Tibial nerve (tissue), 4 donors: Measurements from ENCODE around the gene TRMT44. TPM values are rescaled to one million over a fixed set of nuclear protein-coding genes. Genes with fewer than 3 reads are reported as not detected.

Source experiments
- DNase-seq, 2 donors: peaks; one replicate each; pipeline ENCODE4 v3.0.0-alpha.2; 2019; ENCODE audit warnings: low spot score in 2 of 2
- H3K27ac ChIP-seq, 4 donors: fragments of 200-600 bp; sonication (generic) in 3 of 4; one replicate each; pipeline ENCODE4 v1.5.1; 2017 to 2019; ENCODE audit warnings: mild to moderate bottlenecking in 1 of 4
- H3K27me3 ChIP-seq, 2 donors: fragments of 200-600 bp; sonication (generic) in 1 of 2; one replicate each; pipeline versions ENCODE4 v1.5.1 to v1.6.0; 2017 to 2019
- H3K36me3 ChIP-seq, 3 donors: fragments of 200-600 bp; sonication (generic); one replicate each; pipeline ENCODE4 v1.5.1; 2018 to 2019
- H3K4me1 ChIP-seq, 4 donors: fragments of 200-600 bp; sonication (generic) in 3 of 4; one replicate each; pipeline ENCODE4 v1.5.1; 2017 to 2019
- H3K4me3 ChIP-seq, 4 donors: fragments of 200-600 bp; sonication (generic) in 3 of 4; one replicate each; pipeline ENCODE4 v1.5.1; 2017 to 2019; ENCODE audit warnings: mild to moderate bottlenecking in 1 of 4, moderate library complexity in 1 of 4
- H3K9me3 ChIP-seq, 4 donors: fragments of 200-600 bp; sonication (generic) in 3 of 4; one replicate each; pipeline ENCODE4 v1.5.1; 2017 to 2019
- CTCF ChIP-seq, 5 experiments: fragments of 200-600 bp in 3 of 5; fragments of 450-650 bp in 2 of 5; sonication (generic) in 3 of 5; IDR thresholded peaks; one replicate each; pipeline ENCODE4 v1.5.1; 2016 to 2019; ENCODE audit warnings: antibody characterized with exemption in 5 of 5, mild to moderate bottlenecking in 3 of 5, moderate library complexity in 2 of 5
- EP300 ChIP-seq, 2 donors: sonication (generic); formaldehyde crosslinking; IDR thresholded peaks; one replicate each; pipeline ENCODE4 v1.6.1; 2017; ENCODE audit warnings: antibody characterized with exemption in 2 of 2, mild to moderate bottlenecking in 1 of 2
- POLR2A ChIP-seq, 2 donors: fragments of 450-650 bp; IDR thresholded peaks; one replicate each; pipeline ENCODE4 v1.6.1; 2017; ENCODE audit warnings: antibody characterized with exemption in 2 of 2, mild to moderate bottlenecking in 2 of 2, moderate library complexity in 2 of 2
- WGBS, 2 donors: methylation state at CpG; one replicate each; pipeline ENCODE4 v1.1.5; 2018; 5-methylcytosine and 5-hydroxymethylcytosine counted together
- total RNA-seq, 4 donors: library from RNA; depleted of rRNA; stranded (reverse); fragments of >200 nt; gene quantifications; one replicate each; pipeline ENCODE4 v1.1.0, GENCODE V29; 2016

TRMT44 gene
- total RNA-seq, 4 donors from 2014 or later, result 24.5 to 71.4 (median 52.9) TPM

- Histone ChIP-seq H3K27ac (no peak overlapping the region), H3K9me3 (no peaks in the 10 kb centered on the region), H3K27me3 (no peaks in the 10 kb centered on the region), H3K36me3 (peaks cover 0 to 16% (median 0%) of the 10 kb centered on the region in 3 donors), H3K4me3 (peak overlapping the region; percentile 69 to 99 (median 94)), H3K4me1 (peaks cover 0 to 31% (median 19%) of the 10 kb centered on the region in 4 donors)
- no peak for DNase-seq
- 78 to 80% methylated on average over 17 of the region's 17 CpGs for WGBS, 2 donors
- TF ChIP-seq POLR2A (IDR thresholded peaks at IDR 0.05), result no peak
Observed at GRCh38 chr4:8427262-8427661, 13.3 kb upstream of the TRMT44 start.

- Histone ChIP-seq H3K4me1 (peaks cover 0 to 31% (median 19%) of the 10 kb centered on the region in 4 donors), H3K36me3 (peaks cover 0 to 16% (median 0%) of the 10 kb centered on the region in 3 donors), H3K27me3 (no peaks in the 10 kb centered on the region), H3K4me3 (peak overlapping the region; percentile 69 to 99 (median 94)), H3K9me3 (no peaks in the 10 kb centered on the region), H3K27ac (peak overlapping the region; percentile 34 to 88 (median 84))
- 2 to 3% methylated on average over 19 to 21 of the region's 21 CpGs for WGBS, 2 donors
- peak in 1 of 2 donors; percentile 23 for DNase-seq
- TF ChIP-seq POLR2A (IDR thresholded peaks at IDR 0.05) (no peak), CTCF (IDR thresholded peaks at IDR 0.05) (no peak), EP300 (IDR thresholded peaks at IDR 0.05) (no peak)
Observed at GRCh38 chr4:8427761-8428287, 12.8 kb upstream of the TRMT44 start.

DNA sequence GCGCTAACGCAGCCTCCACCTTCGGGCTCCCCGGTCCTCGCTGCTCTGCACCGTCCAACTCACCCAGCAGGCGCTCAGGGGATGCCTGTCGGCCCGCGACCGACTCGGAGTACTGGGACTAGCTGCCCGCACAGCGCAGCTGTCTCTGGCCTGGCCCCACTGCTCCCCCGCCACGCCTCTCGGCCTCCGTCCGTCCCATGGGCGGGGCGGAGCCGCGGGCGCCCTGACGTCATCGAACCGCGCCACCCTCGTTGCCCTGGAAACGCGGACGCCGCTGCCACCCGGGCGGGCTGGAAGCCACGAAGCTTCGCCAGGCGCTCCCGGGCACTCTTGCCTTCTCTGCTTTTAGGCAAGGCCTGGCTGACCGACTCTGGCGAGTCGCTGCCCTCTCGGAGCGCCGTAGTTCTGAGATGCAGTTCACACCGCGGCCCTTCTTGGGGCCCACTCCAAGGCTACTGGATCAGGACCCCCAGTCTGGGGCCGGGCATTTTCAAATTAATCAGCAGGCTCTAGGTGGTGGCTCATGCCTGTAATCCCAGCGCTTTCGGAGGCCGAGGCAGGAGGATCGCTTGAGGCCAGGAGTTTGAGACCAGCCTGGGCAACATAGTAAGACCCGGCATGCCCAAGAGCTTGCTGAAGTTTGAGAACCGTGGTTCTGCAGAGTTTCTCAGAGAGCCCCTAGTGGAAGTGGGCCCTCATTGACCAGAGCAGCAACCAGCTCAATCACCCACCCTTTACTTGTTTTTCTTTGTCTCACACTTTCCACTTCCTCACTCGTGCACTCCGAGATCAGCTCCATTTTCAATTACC lies 12.1 kb upstream of the TRMT44 start:
- Histone ChIP-seq H3K27ac (peak overlapping the region; percentile 34 to 88 (median 84)), H3K9me3 (no peaks in the 10 kb centered on the region), H3K4me1 (peaks cover 0 to 31% (median 19%) of the 10 kb centered on the region in 4 donors), H3K27me3 (no peaks in the 10 kb centered on the region), H3K36me3 (peaks cover 0 to 16% (median 0%) of the 10 kb centered on the region in 3 donors), H3K4me3 (peak overlapping the region; percentile 69 to 99 (median 94))
- peak; percentile 76 to 87 for DNase-seq
- TF ChIP-seq EP300 (IDR thresholded peaks at IDR 0.05) (peak; percentile 93 to 94), POLR2A (IDR thresholded peaks at IDR 0.05) (peak in 1 of 2 donors; percentile 41), CTCF (IDR thresholded peaks at IDR 0.05) (peak in 2 of 5 experiments; percentile 12 to 57)
- 2 to 8% methylated on average over 22 to 55 of the region's 56 CpGs for WGBS, 2 donors

- TF ChIP-seq POLR2A (IDR thresholded peaks at IDR 0.05) (no peak), EP300 (IDR thresholded peaks at IDR 0.05) (no peak), CTCF (IDR thresholded peaks at IDR 0.05) (no peak)
- H3K4me1 ChIP-seq, result peaks cover 0 to 47% (median 21%) of the 10 kb centered on the region in 4 donors
- H3K27ac ChIP-seq, result no peak overlapping the region
- no peak for DNase-seq
- H3K9me3 ChIP-seq, result no peaks in the 10 kb centered on the region
- WGBS, 2 donors, result 74 to 87% methylated on average over 5 of the region's 5 CpGs
- no peak overlapping the region for H3K4me3 ChIP-seq
- no peaks in the 10 kb centered on the region for H3K27me3 ChIP-seq
- H3K36me3 ChIP-seq, result peaks cover 0 to 6% (median 0%) of the 10 kb centered on the region in 3 donors
Observed at GRCh38 chr4:8431553-8431952, 9.0 kb upstream of the TRMT44 start.

- Histone ChIP-seq H3K36me3 (peaks cover 0 to 6% (median 0%) of the 10 kb centered on the region in 3 donors), H3K9me3 (no peaks in the 10 kb centered on the region), H3K27ac (no peak overlapping the region), H3K4me1 (peaks cover 0 to 49% (median 9%) of the 10 kb centered on the region in 4 donors), H3K4me3 (no peak overlapping the region), H3K27me3 (no peaks in the 10 kb centered on the region)
- no peak for DNase-seq
- 64 to 68% methylated on average over 5 of the region's 5 CpGs for WGBS, 2 donors
- no peak for TF ChIP-seq CTCF (IDR thresholded peaks at IDR 0.05)
- no peak for TF ChIP-seq EP300 (IDR thresholded peaks at IDR 0.05)
Observed at GRCh38 chr4:8433136-8433535, 7.4 kb upstream of the TRMT44 start.
